ENCODE data around the gene PLA1A. TPM values are rescaled to one million over a fixed set of nuclear protein-coding genes. Genes with fewer than 3 reads are reported as not detected.
"Not testable (repeated sequence)": the region's sequence is repeated elsewhere in the genome, so short reads cannot be mapped to it uniquely, and the experiment has no call there.

PLA1A gene
- total RNA-seq, 4 donors from 2014 or later = 0.70 to 4.1 (median 0.85) TPM; not detected in 1

- no peaks in the 10 kb centered on the region for H3K27me3 ChIP-seq
- DNase-seq = no peak
- peaks cover 0 to 8% (median 3%) of the 10 kb centered on the region in 4 donors for H3K4me1 ChIP-seq
- no peaks in the 10 kb centered on the region for H3K9me3 ChIP-seq
- H3K36me3 ChIP-seq = no peaks in the 10 kb centered on the region
- peak overlapping the region in 1 of 4 donors; percentile 55 for H3K27ac ChIP-seq
- H3K4me3 ChIP-seq = peak overlapping the region in 1 of 4 donors; percentile 22
- TF ChIP-seq CTCF (IDR thresholded peaks at IDR 0.05) (no peak), POLR2A (IDR thresholded peaks at IDR 0.05) (no peak)
These were observed 38.9 kb upstream of the PLA1A start for GRCh38 chr3:119558626-119559317.

GRCh38 chr3:119559441-119559963 lies 38.2 kb upstream of the PLA1A start, which contains the start of gene CD80:
CD80 (minus strand) TSS chr3:119559614; CDS start chr3:119557728, 1,886 bp downstream.
- no peaks in the 10 kb centered on the region for H3K9me3 ChIP-seq
- TF ChIP-seq CTCF (IDR thresholded peaks at IDR 0.05) (peak in 5 of 6 experiments; percentile 8 to 44 (median 38)), POLR2A (IDR thresholded peaks at IDR 0.05) (no peak)
- DNase-seq = peak; percentile 50 to 91 (median 82)
- H3K4me1 ChIP-seq = peaks cover 0 to 8% (median 3%) of the 10 kb centered on the region in 4 donors
- H3K27ac ChIP-seq = peak within 1 kb of the TSS in 1 of 4 donors; percentile 55
- no peaks in the 10 kb centered on the region for H3K27me3 ChIP-seq
- H3K36me3 ChIP-seq = no peaks in the 10 kb centered on the region
- H3K4me3 ChIP-seq = peak within 1 kb of the TSS in 1 of 4 donors; percentile 22

- H3K9me3 ChIP-seq = no peaks in the 10 kb centered on the region
- no peak overlapping the region for H3K4me3 ChIP-seq
- no peak for DNase-seq
- H3K4me1 ChIP-seq = peaks cover 0 to 8% (median 3%) of the 10 kb centered on the region in 4 donors
- peak overlapping the region in 1 of 4 donors; percentile 55 for H3K27ac ChIP-seq
- H3K27me3 ChIP-seq = no peaks in the 10 kb centered on the region
- no peaks in the 10 kb centered on the region for H3K36me3 ChIP-seq
- TF ChIP-seq CTCF (IDR thresholded peaks at IDR 0.05) = no peak
These were observed 37.5 kb upstream of the PLA1A start for GRCh38 chr3:119560160-119560559.

GRCh38 chr3:119562307-119562961 lies 35.3 kb upstream of the PLA1A start:
- peaks cover 0 to 6% (median 2%) of the 10 kb centered on the region in 4 donors for H3K4me1 ChIP-seq
- no peaks in the 10 kb centered on the region for H3K27me3 ChIP-seq
- H3K9me3 ChIP-seq = no peaks in the 10 kb centered on the region
- DNase-seq = peak in 1 of 3 donors; percentile 31
- H3K36me3 ChIP-seq = no peaks in the 10 kb centered on the region
- H3K27ac ChIP-seq = peak overlapping the region in 2 of 4 donors; percentile 15 to 36
- TF ChIP-seq CTCF (IDR thresholded peaks at IDR 0.05) (no peak), POLR2A (IDR thresholded peaks at IDR 0.05) (no peak)
- no peak overlapping the region for H3K4me3 ChIP-seq

- H3K27me3 ChIP-seq, DNase-seq, H3K27ac ChIP-seq, H3K4me3 ChIP-seq, H3K36me3 ChIP-seq, H3K4me1 ChIP-seq, H3K9me3 ChIP-seq: not testable (repeated sequence)
These were observed 34.4 kb upstream of the PLA1A start for GRCh38 chr3:119563334-119563733.

GRCh38 chr3:119569156-119569555 lies 28.5 kb upstream of the PLA1A start:
- H3K27ac ChIP-seq = no peak overlapping the region
- H3K36me3 ChIP-seq = no peaks in the 10 kb centered on the region
- H3K4me1 ChIP-seq = no peaks in the 10 kb centered on the region
- TF ChIP-seq POLR2A (IDR thresholded peaks at IDR 0.05) (no peak), CTCF (IDR thresholded peaks at IDR 0.05) (no peak)
- DNase-seq = no peak
- H3K9me3 ChIP-seq = no peaks in the 10 kb centered on the region
- H3K4me3 ChIP-seq = no peak overlapping the region
- H3K27me3 ChIP-seq = no peaks in the 10 kb centered on the region

Measured in Peyer's patch (tissue), 4 donors.